ENCODE measurements around the gene KRTAP20-3.

KRTAP20-3 gene

DNA sequence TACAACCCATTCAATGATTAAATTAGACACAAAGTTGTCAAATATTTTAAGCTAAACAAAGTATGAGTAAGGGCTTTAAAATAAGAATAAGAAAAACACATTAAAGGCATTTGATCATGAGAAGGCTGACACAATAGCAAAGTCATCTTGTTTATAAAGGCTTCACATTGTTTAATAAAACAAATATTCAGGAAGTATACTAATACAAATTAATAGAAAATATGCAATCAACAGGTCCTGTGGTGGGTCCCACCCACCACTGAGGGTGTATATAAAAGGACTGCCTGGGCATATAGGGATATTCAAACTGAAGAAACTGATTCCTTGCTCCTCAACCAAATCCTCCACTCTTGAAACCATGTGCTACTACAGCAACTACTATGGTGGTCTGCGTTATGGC is 7.8 kb upstream of the KRTAP20-3 start, which contains the start of gene KRTAP20-2:
TSS of gene KRTAP20-2 (plus strand) at position 301 of the 400 bp plus-strand sequence. CDS start at position 359, 58 bp downstream.
- H3K27ac ChIP-seq, result no peak within 1 kb of the TSS
- no peak for TF ChIP-seq ZFX (IDR thresholded peaks at IDR 0.05; ENCODE audit: borderline replicate concordance)
- TF ChIP-seq, protein P1, sequence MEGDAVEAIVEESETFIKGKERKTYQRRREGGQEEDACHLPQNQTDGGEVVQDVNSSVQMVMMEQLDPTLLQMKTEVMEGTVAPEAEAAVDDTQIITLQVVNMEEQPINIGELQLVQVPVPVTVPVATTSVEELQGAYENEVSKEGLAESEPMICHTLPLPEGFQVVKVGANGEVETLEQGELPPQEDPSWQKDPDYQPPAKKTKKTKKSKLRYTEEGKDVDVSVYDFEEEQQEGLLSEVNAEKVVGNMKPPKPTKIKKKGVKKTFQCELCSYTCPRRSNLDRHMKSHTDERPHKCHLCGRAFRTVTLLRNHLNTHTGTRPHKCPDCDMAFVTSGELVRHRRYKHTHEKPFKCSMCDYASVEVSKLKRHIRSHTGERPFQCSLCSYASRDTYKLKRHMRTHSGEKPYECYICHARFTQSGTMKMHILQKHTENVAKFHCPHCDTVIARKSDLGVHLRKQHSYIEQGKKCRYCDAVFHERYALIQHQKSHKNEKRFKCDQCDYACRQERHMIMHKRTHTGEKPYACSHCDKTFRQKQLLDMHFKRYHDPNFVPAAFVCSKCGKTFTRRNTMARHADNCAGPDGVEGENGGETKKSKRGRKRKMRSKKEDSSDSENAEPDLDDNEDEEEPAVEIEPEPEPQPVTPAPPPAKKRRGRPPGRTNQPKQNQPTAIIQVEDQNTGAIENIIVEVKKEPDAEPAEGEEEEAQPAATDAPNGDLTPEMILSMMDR (IDR thresholded peaks at IDR 0.05), result no peak

DNA sequence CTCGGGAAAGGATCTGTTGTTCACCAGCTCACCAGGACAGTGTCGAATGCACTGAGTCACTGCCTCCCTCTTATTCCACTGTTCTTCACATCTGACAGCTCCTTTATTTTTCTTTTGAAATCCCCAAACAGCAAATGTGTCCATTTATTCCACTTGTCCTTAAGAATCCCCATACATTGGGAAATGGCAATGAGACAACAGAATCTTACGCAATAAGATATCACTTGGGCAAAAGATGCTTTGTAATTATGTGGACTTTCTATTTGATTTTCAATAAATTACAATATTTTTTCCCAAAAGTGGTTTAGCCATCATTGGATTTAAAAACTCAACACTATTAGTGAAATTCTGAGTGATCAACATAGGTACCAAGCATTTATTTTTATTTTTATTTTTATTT is 4.0 kb upstream of the KRTAP20-3 start:
- TF ChIP-seq, protein P1 (IDR thresholded peaks at IDR 0.05), result no peak
- TF ChIP-seq ZFX (IDR thresholded peaks at IDR 0.05; ENCODE audit: borderline replicate concordance), result no peak

DNA sequence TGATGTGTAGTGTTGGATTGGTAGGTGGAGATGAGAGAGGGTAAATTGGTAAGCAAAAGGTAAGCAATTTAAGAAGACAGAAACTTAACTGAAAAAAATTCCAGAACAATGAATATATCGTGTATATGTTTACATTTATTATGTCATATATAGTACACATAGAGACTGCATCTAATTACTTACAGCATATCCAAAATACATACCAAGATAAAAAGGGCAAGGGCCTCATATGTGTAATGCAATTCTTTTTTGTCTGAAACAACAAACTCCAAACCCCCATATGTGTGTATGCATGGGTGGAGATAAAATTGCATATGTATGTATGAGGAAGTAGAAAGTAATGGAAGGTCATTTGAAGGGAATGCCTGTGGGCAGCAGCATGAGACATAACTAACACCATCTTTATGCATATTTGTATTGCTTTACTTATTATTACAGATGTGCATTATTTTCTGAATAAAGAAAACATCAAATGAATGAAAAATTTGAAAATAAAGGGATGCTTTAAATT is 4.3 kb downstream of the KRTAP20-3 start:
- TF ChIP-seq ZFX (IDR thresholded peaks at IDR 0.05; ENCODE audit: borderline replicate concordance), result no peak
- TF ChIP-seq, protein P1 (IDR thresholded peaks at IDR 0.05), result no peak
- no peak overlapping the region for H3K27ac ChIP-seq

More for the DNA sequence above, 4.0 kb upstream of the KRTAP20-3 start:
- no peak overlapping the region for H3K27ac ChIP-seq

DNA sequence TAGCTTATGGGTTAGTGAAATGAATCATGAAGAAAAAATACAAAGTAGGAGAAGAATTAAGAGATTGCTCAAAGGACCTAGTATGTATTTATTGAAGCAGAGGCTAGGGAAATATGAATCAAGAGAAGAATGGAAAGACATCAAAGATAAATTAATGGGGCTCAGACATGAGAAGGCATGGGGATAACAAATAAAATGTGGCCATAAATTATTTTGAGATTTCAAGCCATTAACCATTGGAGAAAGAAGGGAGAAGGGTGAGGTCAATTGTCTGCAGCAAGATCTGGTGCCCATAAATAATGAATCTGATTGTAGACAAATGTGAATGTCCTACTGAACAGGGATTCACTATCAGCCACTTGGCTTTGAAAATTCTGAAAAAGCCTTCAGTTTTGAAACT is 10.2 kb downstream of the KRTAP20-3 start:
- no peak for TF ChIP-seq ZFX (IDR thresholded peaks at IDR 0.05; ENCODE audit: borderline replicate concordance)
- H3K27ac ChIP-seq, result no peak overlapping the region

DNA sequence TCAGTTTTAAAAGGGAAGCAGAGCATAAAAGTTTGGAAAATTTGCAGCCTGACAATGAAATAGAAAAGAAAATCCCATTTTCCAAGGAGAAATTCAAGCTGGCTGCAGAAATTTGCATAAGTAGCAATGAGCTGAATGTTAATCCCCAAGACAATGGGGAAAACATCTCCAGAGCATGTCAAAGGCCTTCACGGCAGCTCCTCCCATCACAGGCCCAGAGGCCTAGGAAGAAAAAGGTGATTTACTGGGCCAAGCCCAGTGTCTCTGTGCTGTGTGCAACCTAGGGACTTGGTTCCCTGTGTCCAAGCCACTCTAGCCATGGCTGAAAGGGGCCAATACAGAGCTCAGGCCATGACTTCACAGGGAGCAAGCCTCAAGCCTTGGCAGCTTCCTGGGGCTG is 26.1 kb downstream of the KRTAP20-3 start:
- no peak for TF ChIP-seq ZFX (IDR thresholded peaks at IDR 0.05; ENCODE audit: borderline replicate concordance)
- TF ChIP-seq, protein P1 (IDR thresholded peaks at IDR 0.05), result no peak
- no peak overlapping the region for H3K27ac ChIP-seq

DNA sequence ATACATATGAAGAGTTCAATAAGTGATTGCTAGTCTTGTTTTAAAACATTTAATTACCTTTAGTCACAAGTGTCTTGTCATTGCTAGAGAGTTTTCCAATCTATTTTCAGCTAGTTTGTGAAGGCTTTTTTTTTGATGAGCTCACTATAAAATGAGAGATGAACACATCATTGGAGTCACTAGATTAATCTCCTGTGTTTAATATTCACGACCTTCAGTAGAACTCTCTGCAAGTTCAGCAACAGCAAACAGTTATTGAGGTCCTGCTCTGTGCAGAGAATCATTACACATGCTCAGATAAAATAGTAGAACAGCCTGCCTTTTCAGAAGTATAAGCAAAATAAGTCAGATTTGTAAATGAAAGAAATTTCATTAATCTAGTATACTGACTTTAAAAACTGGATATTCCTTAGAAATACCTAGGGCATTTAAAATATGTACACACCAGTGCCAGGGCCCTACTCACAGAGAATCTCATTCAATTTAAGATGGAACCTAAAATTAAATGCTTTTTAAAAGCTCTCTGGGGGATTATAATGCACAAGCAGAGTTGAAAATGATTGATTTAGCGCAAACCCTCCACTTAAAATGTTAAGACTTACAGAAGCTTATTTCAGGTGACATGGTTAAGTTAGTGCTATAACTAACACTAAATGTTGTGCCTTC is 30.5 kb downstream of the KRTAP20-3 start:
- no peak overlapping the region for H3K27ac ChIP-seq

DNA sequence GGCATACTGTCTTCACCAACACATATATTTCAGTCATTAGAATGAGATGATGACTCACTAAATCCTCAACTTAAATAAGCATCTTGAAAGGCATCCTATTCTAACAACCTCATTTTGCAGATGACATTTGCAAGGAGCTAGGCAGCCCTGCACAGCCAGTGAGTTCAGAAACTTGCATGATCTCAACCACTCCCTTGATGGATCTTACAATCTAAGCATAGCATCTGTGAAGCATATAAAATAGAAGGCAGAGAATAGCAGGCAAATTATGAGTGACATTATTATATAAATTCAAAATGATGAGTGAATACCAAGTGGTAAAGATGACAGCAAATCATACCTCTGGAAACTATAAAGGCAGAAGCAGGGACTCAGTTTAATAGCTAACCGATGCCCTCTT is 31.6 kb downstream of the KRTAP20-3 start:
- TF ChIP-seq, protein P1 (IDR thresholded peaks at IDR 0.05), result no peak
- no peak for TF ChIP-seq ZFX (IDR thresholded peaks at IDR 0.05; ENCODE audit: borderline replicate concordance)
- no peak overlapping the region for H3K27ac ChIP-seq

More for the DNA sequence above, 30.5 kb downstream of the KRTAP20-3 start:
- no peak for TF ChIP-seq ZFX (IDR thresholded peaks at IDR 0.05; ENCODE audit: borderline replicate concordance)
- TF ChIP-seq, protein P1 (IDR thresholded peaks at IDR 0.05), result no peak
